HEK293 (cell line): ENCODE measurements around the gene CWH43.
A peak's percentile ranks its signal among the peaks of the same experiment; 100 is the strongest.

Experiments
- CTCF ChIA-PET: fragments of 350-600 bp; formaldehyde crosslinking; extraction: SDS; loops from one replicate; lab custom pipeline; 2021; ENCODE audit warnings: antibody characterized with exemption; lab: Yijun Ruan, JAX
- POLR2A ChIA-PET: fragments of 300-600 bp; formaldehyde crosslinking; extraction: SDS; loops from one replicate; lab custom pipeline; 2020; ENCODE audit warnings: antibody characterized with exemption, inconsistent platforms; lab: Yijun Ruan, JAX
- H3K27ac ChIP-seq: fragments of 200-500 bp; sonication (Bioruptor generic); 2 replicates; pipeline ENCODE4 v1.5.1; 2014; ENCODE audit warnings: low read depth, low read length, control low read depth, inconsistent platforms; ENCODE audit errors: extremely low read depth
- H3K36me3 ChIP-seq, 2 experiments: fragments of 200-500 bp in 1 of 2; sonication (Bioruptor generic) in 1 of 2; 1 replicate in 1 of 2; 2 replicates in 1 of 2; pipeline ENCODE4 v1.5.1; 2014 to 2017; ENCODE audit warnings: inconsistent platforms in 2 of 2, low read length in 2 of 2; ENCODE audit not compliant: control insufficient read depth in 2 of 2, insufficient read depth in 1 of 2
- H3K4me1 ChIP-seq: fragments of 200-500 bp; sonication (Bioruptor generic); 2 replicates; pipeline ENCODE4 v1.5.1; 2014; ENCODE audit warnings: mild to moderate bottlenecking, low read length, inconsistent platforms; ENCODE audit not compliant: control insufficient read depth, insufficient read depth
- H3K4me3 ChIP-seq: 2 replicates; pipeline ENCODE4 v1.5.1; 2011; ENCODE audit warnings: low read depth, mild to moderate bottlenecking, control low read depth, low read length, moderate library complexity
- H3K9me3 ChIP-seq: fragments of 200-500 bp; sonication (Bioruptor generic); 2 replicates; pipeline ENCODE4 v1.5.1; 2014; ENCODE audit warnings: low read depth, low read length, inconsistent platforms; ENCODE audit not compliant: control insufficient read depth, insufficient read depth
- BCL6B ChIP-seq: fragments of 450-650 bp; formaldehyde crosslinking; IDR thresholded peaks from 2 replicates; pipeline ENCODE4 v1.5.1; 2017; ENCODE audit warnings: missing biosample characterization, missing genetic modification characterization
- GLI2 ChIP-seq: fragments of 450-650 bp; formaldehyde crosslinking; IDR thresholded peaks from 2 replicates; pipeline ENCODE4; 2017; ENCODE audit warnings: missing biosample characterization, missing genetic modification characterization, low read depth, borderline replicate concordance
- MYNN ChIP-seq: fragments of 450-650 bp; formaldehyde crosslinking; IDR thresholded peaks from 2 replicates; pipeline ENCODE4 v1.5.1; 2016; ENCODE audit warnings: missing biosample characterization, missing genetic modification characterization, borderline replicate concordance
- PRDM2 ChIP-seq: fragments of 450-650 bp; formaldehyde crosslinking; IDR thresholded peaks from 2 replicates; pipeline ENCODE4 v1.5.1; 2016; ENCODE audit warnings: missing biosample characterization, missing genetic modification characterization, borderline replicate concordance
- ZFHX2 ChIP-seq: fragments of 450-650 bp; formaldehyde crosslinking; conservative IDR thresholded peaks from 2 replicates; pipeline ENCODE4 v1.5.1; 2016; ENCODE audit warnings: missing biosample characterization, missing genetic modification characterization
- ZNF280D ChIP-seq: fragments of 450-650 bp; formaldehyde crosslinking; IDR thresholded peaks from 2 replicates; pipeline ENCODE4 v1.5.1; 2016; ENCODE audit warnings: missing biosample characterization, missing genetic modification characterization
- ZNF350 ChIP-seq: fragments of 450-650 bp; formaldehyde crosslinking; IDR thresholded peaks from 2 replicates; pipeline ENCODE4 v1.5.0; 2017; ENCODE audit warnings: missing biosample characterization, mild to moderate bottlenecking, missing genetic modification characterization
- ZNF362 ChIP-seq: fragments of 450-650 bp; formaldehyde crosslinking; IDR thresholded peaks from 2 replicates; pipeline ENCODE4 v1.5.1; 2016; ENCODE audit warnings: missing biosample characterization, missing genetic modification characterization
- ZNF391 ChIP-seq: fragments of 450-650 bp; formaldehyde crosslinking; IDR thresholded peaks from 2 replicates; pipeline ENCODE4 v1.5.1; 2016; ENCODE audit warnings: low read depth, missing biosample characterization, missing genetic modification characterization, borderline replicate concordance
- ZNF416 ChIP-seq: fragments of 450-650 bp; formaldehyde crosslinking; IDR thresholded peaks from 2 replicates; pipeline ENCODE4 v1.5.1; 2016; ENCODE audit warnings: missing biosample characterization, missing genetic modification characterization
- ZNF830 ChIP-seq: fragments of 450-650 bp; IDR thresholded peaks from 2 replicates; pipeline ENCODE4 v1.5.0; 2018; ENCODE audit warnings: missing biosample characterization, missing genetic modification characterization, low read depth, mild to moderate bottlenecking, moderate library complexity
- TF ChIP-seq, protein P1 (sequence below): fragments of 450-650 bp; formaldehyde crosslinking; IDR thresholded peaks from 2 replicates; pipeline ENCODE4 v1.5.1; 2016; ENCODE audit warnings: missing biosample characterization, missing genetic modification characterization
- TF ChIP-seq, protein P2 (sequence below): fragments of 450-650 bp; formaldehyde crosslinking; IDR thresholded peaks from 2 replicates; pipeline ENCODE4 v1.5.1; 2016; ENCODE audit warnings: missing biosample characterization, missing genetic modification characterization

The CWH43 gene

GRCh38 chr4:48967101-48967500, 19.0 kb upstream of the CWH43 start:
- Histone ChIP-seq H3K4me3 (no peak overlapping the region), H3K27ac (no peak overlapping the region), H3K36me3 (no peaks in the 10 kb centered on the region), H3K4me1 (no peaks in the 10 kb centered on the region), H3K9me3 (no peaks in the 10 kb centered on the region)
- no peak for TF ChIP-seq ZNF350
- TF ChIP-seq ZNF391 (tag by site-specific recombination) = no peak
- ChIA-PET POLR2A (no interaction called here), CTCF (no interaction called here)

DNA sequence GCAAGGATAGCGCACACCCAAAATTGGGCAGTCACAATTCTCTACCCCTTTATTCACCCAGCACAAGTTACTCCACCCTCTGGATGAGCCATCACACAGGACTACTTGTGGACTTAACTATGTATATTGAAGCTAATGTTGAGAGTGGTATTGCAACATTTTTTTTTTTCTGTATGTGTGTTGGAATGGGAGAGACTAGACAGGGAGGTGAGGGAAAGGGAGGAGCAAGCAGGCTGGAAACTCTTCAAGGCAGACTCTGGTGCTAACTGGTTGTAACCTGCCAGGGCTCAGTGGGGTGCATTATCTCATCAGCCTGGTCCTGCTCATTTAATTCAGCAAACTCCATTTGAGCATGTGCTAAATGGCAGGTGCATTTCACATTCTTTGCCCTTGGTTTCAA, 18.4 kb upstream of the CWH43 start:
- POLR2A ChIA-PET = no interaction called here
- H3K27ac ChIP-seq = no peak overlapping the region
- H3K4me1 ChIP-seq = no peaks in the 10 kb centered on the region
- H3K36me3 ChIP-seq = no peaks in the 10 kb centered on the region
- no peak overlapping the region for H3K4me3 ChIP-seq
- CTCF ChIA-PET = no interaction called here
- TF ChIP-seq, protein P1, sequence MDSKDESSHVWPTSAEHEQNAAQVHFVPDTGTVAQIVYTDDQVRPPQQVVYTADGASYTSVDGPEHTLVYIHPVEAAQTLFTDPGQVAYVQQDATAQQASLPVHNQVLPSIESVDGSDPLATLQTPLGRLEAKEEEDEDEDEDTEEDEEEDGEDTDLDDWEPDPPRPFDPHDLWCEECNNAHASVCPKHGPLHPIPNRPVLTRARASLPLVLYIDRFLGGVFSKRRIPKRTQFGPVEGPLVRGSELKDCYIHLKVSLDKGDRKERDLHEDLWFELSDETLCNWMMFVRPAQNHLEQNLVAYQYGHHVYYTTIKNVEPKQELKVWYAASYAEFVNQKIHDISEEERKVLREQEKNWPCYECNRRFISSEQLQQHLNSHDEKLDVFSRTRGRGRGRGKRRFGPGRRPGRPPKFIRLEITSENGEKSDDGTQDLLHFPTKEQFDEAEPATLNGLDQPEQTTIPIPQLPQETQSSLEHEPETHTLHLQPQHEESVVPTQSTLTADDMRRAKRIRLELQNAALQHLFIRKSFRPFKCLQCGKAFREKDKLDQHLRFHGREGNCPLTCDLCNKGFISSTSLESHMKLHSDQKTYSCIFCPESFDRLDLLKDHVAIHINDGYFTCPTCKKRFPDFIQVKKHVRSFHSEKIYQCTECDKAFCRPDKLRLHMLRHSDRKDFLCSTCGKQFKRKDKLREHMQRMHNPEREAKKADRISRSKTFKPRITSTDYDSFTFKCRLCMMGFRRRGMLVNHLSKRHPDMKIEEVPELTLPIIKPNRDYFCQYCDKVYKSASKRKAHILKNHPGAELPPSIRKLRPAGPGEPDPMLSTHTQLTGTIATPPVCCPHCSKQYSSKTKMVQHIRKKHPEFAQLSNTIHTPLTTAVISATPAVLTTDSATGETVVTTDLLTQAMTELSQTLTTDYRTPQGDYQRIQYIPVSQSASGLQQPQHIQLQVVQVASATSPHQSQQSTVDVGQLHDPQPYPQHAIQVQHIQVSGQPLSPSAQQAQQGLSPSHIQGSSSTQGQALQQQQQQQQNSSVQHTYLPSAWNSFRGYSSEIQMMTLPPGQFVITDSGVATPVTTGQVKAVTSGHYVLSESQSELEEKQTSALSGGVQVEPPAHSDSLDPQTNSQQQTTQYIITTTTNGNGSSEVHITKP (tag by site-specific recombination) = peak; percentile 60
- TF ChIP-seq PRDM2 (tag by site-specific recombination) = no peak
- TF ChIP-seq, protein P2, sequence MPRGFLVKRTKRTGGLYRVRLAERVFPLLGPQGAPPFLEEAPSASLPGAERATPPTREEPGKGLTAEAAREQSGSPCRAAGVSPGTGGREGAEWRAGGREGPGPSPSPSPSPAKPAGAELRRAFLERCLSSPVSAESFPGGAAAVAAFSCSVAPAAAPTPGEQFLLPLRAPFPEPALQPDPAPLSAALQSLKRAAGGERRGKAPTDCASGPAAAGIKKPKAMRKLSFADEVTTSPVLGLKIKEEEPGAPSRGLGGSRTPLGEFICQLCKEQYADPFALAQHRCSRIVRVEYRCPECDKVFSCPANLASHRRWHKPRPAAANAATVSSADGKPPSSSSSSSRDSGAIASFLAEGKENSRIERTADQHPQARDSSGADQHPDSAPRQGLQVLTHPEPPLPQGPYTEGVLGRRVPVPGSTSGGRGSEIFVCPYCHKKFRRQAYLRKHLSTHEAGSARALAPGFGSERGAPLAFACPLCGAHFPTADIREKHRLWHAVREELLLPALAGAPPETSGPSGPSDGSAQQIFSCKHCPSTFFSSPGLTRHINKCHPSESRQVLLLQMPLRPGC (tag by site-specific recombination) = 0 out of 2 replicates have a peak, but pooled peaks have one; percentile 24
- no peaks in the 10 kb centered on the region for H3K9me3 ChIP-seq

DNA sequence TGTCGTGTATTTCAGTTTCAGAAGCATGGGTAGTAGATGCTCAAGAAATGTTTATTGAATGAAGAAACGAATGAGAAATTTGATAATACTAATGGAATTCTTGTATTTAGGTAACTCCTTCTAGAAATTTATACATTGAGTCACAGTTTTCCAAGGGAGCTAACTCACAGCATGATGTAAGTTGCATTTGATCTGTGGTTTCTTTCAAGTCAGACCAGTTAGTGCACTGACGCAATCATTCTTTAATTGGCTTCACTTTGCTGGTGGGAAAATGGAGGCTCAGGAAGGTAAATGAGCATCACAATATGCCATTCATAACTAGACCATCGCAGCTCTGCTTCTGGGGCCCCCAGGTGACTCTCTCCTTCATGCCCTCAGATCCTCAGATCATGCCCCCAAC, 17.3 kb upstream of the CWH43 start:
- CTCF ChIA-PET = interaction anchor here (1.2 kb wide), 1 partner anchor 391 kb away, joined by 3 read pairs; no protein-coding TSS in a partner anchor
- Histone ChIP-seq H3K4me3 (no peak overlapping the region), H3K9me3 (no peaks in the 10 kb centered on the region), H3K36me3 (no peaks in the 10 kb centered on the region), H3K27ac (no peak overlapping the region), H3K4me1 (no peaks in the 10 kb centered on the region)
- POLR2A ChIA-PET = no interaction called here
- no peak for TF ChIP-seq GLI2 (tag by site-specific recombination)
- no peak for TF ChIP-seq MYNN (tag by site-specific recombination)
- TF ChIP-seq ZNF830 (tag by site-specific recombination) = no peak
- TF ChIP-seq BCL6B (tag by site-specific recombination) = no peak
- TF ChIP-seq ZNF362 = no peak
- no peak for TF ChIP-seq ZNF280D (tag by site-specific recombination)
- TF ChIP-seq ZNF416 (tag by site-specific recombination) = no peak
- no peak for TF ChIP-seq ZFHX2 (tag by site-specific recombination)
